ENCODE measurements around the gene MOV10. TPM values are rescaled to one million over a fixed set of nuclear protein-coding genes. Genes with fewer than 3 reads are reported as not detected.
A peak's percentile ranks its signal among the peaks of the same experiment; 100 is the strongest.

The MOV10 gene
- total RNA-seq, 6 donors from 2014 or later: 26.5 to 161 (median 56.0) TPM

GRCh38 chr1:112687361-112687760 lies 12.9 kb downstream of the MOV10 start:
- DNase-seq: no peak

DNA sequence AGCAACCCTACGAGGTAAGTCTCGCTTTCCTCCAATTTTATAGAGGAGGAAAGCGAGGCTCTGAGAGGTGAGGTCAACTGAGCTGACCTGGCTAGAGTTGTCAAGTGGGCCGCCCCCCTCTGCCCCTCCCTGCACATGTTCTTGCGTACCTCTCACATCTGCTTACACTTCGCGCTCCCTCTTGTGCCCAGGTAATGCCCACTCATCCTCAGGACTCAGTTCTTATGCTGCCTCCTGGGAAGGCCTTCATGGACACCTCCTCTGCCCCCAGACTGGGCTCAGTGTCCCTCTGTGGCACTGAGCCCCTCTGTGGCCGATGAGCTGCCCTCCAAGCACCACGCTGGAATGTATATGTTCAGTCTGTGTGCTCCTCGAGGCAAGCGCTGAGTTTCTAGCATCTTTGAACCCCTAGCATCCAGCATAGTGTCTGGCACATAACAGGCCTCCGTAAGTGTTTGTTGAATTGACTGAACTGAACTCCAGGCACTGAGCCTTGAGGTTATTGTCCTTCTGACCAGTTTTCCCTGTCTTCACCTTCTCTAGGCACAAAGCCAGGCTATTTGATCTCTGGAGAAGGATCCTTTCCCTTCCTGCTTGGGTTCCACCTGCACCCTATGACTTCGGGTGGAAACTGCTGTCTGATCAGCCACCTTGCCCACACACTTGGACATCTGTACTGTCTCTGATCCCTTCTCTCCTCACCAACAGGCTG lies 13.5 kb downstream of the MOV10 start:
- Histone ChIP-seq H3K4me3 (no peak overlapping the region), H3K27ac (peak overlapping the region in 2 of 4 donors; percentile 22 to 24), H3K9me3 (no peaks in the 10 kb centered on the region), H3K4me1 (peaks cover 0 to 7% (median 0%) of the 10 kb centered on the region in 4 donors), H3K36me3 (peaks cover 4 to 39% (median 19%) of the 10 kb centered on the region in 4 donors), H3K27me3 (no peaks in the 10 kb centered on the region)
- no peak for ATAC-seq (ENCODE audit: low FRiP score in 2 of 2)
- 83 to 92% methylated on average over 13 of the region's 13 CpGs for WGBS, 2 donors
- TF ChIP-seq POLR2AphosphoS5 (IDR thresholded peaks at IDR 0.05): no peak
- no peak for TF ChIP-seq POLR2A (IDR thresholded peaks at IDR 0.05)
- TF ChIP-seq EP300 (IDR thresholded peaks at IDR 0.05): no peak
- TF ChIP-seq CTCF (IDR thresholded peaks at IDR 0.05): no peak
- no peak for DNase-seq

More at GRCh38 chr1:112687361-112687760, 12.9 kb downstream of the MOV10 start:
- TF ChIP-seq CTCF (IDR thresholded peaks at IDR 0.05) (no peak), POLR2AphosphoS5 (IDR thresholded peaks at IDR 0.05) (no peak), EP300 (IDR thresholded peaks at IDR 0.05) (no peak), POLR2A (IDR thresholded peaks at IDR 0.05) (no peak)
- H3K4me1 ChIP-seq: peaks cover 0 to 7% (median 0%) of the 10 kb centered on the region in 4 donors
- 72 to 78% methylated on average over 4 of the region's 4 CpGs for WGBS, 2 donors
- no peak overlapping the region for H3K27ac ChIP-seq
- peaks cover 4 to 33% (median 14%) of the 10 kb centered on the region in 4 donors for H3K36me3 ChIP-seq
- no peaks in the 10 kb centered on the region for H3K9me3 ChIP-seq
- ATAC-seq (ENCODE audit: low FRiP score in 2 of 2): no peak
- no peak overlapping the region for H3K4me3 ChIP-seq
- no peaks in the 10 kb centered on the region for H3K27me3 ChIP-seq

GRCh38 chr1:112688781-112689193 lies 14.3 kb downstream of the MOV10 start:
- ATAC-seq (ENCODE audit: low FRiP score in 2 of 2): no peak
- H3K4me1 ChIP-seq: peaks cover 0 to 7% (median 0%) of the 10 kb centered on the region in 4 donors
- H3K27me3 ChIP-seq: no peaks in the 10 kb centered on the region
- peak overlapping the region in 2 of 4 donors; percentile 22 to 24 for H3K27ac ChIP-seq
- peaks cover 4 to 48% (median 26%) of the 10 kb centered on the region in 4 donors for H3K36me3 ChIP-seq
- WGBS, 2 donors: 83 to 95% methylated on average over 10 to 13 of the region's 13 CpGs
- H3K4me3 ChIP-seq: no peak overlapping the region
- no peaks in the 10 kb centered on the region for H3K9me3 ChIP-seq
- TF ChIP-seq POLR2AphosphoS5 (IDR thresholded peaks at IDR 0.05): no peak
- no peak for TF ChIP-seq CTCF (IDR thresholded peaks at IDR 0.05)
- TF ChIP-seq POLR2A (IDR thresholded peaks at IDR 0.05): no peak
- TF ChIP-seq EP300 (IDR thresholded peaks at IDR 0.05): no peak
- DNase-seq: no peak

DNA sequence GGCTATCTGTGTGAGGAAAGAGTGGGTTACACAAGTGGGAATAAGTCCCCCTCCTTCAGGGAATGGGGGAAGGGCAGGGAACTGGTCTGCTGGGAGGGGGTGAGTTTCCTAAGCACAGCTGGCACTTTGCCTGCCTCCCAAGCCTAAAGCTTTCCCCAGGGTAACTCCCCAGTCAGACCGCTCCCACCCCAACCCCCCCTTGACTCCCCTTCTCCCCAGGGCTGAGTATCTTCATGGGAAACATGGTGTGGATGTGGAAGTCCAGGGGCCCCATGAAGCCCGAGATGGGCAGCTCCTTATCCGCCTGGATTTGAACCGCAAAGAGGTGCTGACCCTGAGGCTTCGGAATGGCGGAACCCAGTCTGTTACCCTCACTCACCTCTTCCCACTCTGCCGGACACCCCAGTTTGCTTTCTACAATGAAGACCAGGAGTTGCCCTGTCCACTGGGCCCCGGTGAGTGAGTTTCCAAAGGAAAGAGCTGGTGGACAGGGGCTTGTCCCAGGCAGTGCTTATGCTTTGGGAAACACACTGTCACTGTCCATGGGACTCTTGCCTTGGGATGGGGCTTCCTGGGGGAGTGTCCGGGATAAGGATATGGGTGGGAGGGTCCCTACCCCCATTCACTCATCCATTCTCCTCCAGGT lies 14.9 kb downstream of the MOV10 start:
- TF ChIP-seq POLR2A (IDR thresholded peaks at IDR 0.05) (no peak), CTCF (IDR thresholded peaks at IDR 0.05) (no peak), POLR2AphosphoS5 (IDR thresholded peaks at IDR 0.05) (no peak), EP300 (IDR thresholded peaks at IDR 0.05) (no peak)
- Histone ChIP-seq H3K4me3 (no peak overlapping the region), H3K4me1 (peaks cover 0 to 7% (median 0%) of the 10 kb centered on the region in 4 donors), H3K27me3 (no peaks in the 10 kb centered on the region), H3K27ac (no peak overlapping the region), H3K9me3 (no peaks in the 10 kb centered on the region), H3K36me3 (peaks cover 4 to 53% (median 31%) of the 10 kb centered on the region in 4 donors)
- DNase-seq: no peak
- ATAC-seq (ENCODE audit: low FRiP score in 2 of 2): no peak
- WGBS, 2 donors: 94 to 98% methylated on average over 8 to 9 of the region's 9 CpGs
